GM06990 (cell line): ENCODE data around the gene ZNF69.
"Not testable (repeated sequence)": the region's sequence is repeated elsewhere in the genome, so short reads cannot be mapped to it uniquely, and the experiment has no call there.

Source experiments
- DNase-seq: peaks from one replicate; pipeline ENCODE4 v3.0.0-alpha.2; 2011; ENCODE audit not compliant: insufficient read length; ENCODE audit errors: extremely low read depth
- H3K27me3 ChIP-seq: replicated peaks from 2 replicates; pipeline ENCODE4 v1.6.0; 2011; ENCODE audit warnings: low read length; ENCODE audit not compliant: control insufficient read depth, insufficient read depth
- H3K36me3 ChIP-seq: 2 replicates; pipeline ENCODE4 v1.5.1; 2011; ENCODE audit warnings: low read length; ENCODE audit not compliant: control insufficient read depth, insufficient read depth
- H3K4me3 ChIP-seq: replicated peaks from 2 replicates; pipeline ENCODE4 v1.5.1; 2011; ENCODE audit warnings: low read depth, mild to moderate bottlenecking, control low read depth, low read length
- TF ChIP-seq, protein P1 (sequence below): IDR thresholded peaks from 2 replicates; pipeline ENCODE4 v1.5.1; 2011; ENCODE audit warnings: low read length, control low read depth, mild to moderate bottlenecking, inconsistent platforms; ENCODE audit not compliant: insufficient read depth, poor library complexity, severe bottlenecking

The ZNF69 gene

GRCh38 chr19:11921852-11922495 is 34.4 kb downstream of the ZNF69 start:
- Histone ChIP-seq H3K27me3 (no peaks in the 10 kb centered on the region), H3K4me3 (no peak overlapping the region), H3K36me3 (no peaks in the 10 kb centered on the region)
- DNase-seq: no peak
- TF ChIP-seq, protein P1, sequence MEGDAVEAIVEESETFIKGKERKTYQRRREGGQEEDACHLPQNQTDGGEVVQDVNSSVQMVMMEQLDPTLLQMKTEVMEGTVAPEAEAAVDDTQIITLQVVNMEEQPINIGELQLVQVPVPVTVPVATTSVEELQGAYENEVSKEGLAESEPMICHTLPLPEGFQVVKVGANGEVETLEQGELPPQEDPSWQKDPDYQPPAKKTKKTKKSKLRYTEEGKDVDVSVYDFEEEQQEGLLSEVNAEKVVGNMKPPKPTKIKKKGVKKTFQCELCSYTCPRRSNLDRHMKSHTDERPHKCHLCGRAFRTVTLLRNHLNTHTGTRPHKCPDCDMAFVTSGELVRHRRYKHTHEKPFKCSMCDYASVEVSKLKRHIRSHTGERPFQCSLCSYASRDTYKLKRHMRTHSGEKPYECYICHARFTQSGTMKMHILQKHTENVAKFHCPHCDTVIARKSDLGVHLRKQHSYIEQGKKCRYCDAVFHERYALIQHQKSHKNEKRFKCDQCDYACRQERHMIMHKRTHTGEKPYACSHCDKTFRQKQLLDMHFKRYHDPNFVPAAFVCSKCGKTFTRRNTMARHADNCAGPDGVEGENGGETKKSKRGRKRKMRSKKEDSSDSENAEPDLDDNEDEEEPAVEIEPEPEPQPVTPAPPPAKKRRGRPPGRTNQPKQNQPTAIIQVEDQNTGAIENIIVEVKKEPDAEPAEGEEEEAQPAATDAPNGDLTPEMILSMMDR: no peak

GRCh38 chr19:11924886-11925650 is 37.5 kb downstream of the ZNF69 start, which contains the start of gene ZNF700:
Gene ZNF700 (plus strand): TSS chr19:11925107. CDS start chr19:11925211, 104 bp downstream.
- no peaks in the 10 kb centered on the region for H3K27me3 ChIP-seq
- TF ChIP-seq, protein P1: no peak
- no peaks in the 10 kb centered on the region for H3K36me3 ChIP-seq
- peak; percentile 89 for DNase-seq
- peak within 1 kb of the TSS; percentile 88 for H3K4me3 ChIP-seq

DNA sequence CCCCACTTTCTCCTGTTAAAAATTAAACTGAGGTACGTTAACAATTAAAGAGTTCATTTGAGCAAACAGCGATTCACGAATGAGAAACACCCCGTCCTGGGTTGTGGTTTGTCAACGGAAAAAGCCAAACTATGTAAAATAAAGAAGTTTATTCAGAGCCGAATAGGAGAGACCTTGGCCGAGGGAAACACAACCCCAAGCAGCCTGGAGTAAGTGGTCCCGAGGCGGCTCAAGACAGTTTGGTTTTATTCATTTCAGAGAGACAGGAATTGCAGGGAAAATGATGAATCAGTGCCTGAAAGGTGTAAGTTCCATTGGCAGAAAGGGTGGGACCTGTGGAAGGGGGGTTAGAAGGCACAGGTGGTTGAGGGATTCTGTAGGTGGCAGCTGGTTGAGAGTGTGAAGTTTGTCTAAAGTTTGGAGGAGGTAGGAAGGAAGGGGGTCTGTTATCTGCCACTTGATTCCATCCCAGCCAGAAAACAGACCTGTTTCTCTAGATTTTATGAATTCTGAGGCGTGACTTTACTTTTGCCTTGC is 38.1 kb downstream of the ZNF69 start:
- H3K36me3 ChIP-seq: not testable (repeated sequence)

GRCh38 chr19:11927227-11927626 is 39.6 kb downstream of the ZNF69 start:
- TF ChIP-seq, protein P1: no peak
- Histone ChIP-seq H3K36me3 (no peaks in the 10 kb centered on the region), H3K4me3 (no peak overlapping the region), H3K27me3 (no peaks in the 10 kb centered on the region)
- no peak for DNase-seq

More for the DNA sequence above, 38.1 kb downstream of the ZNF69 start:
- not testable (repeated sequence) for DNase-seq, H3K27me3 ChIP-seq
- H3K4me3 ChIP-seq: peak overlapping the region; percentile 88

- DNase-seq: no peak
- no peaks in the 10 kb centered on the region for H3K27me3 ChIP-seq
- H3K4me3 ChIP-seq: no peak overlapping the region
- no peaks in the 10 kb centered on the region for H3K36me3 ChIP-seq
- TF ChIP-seq, protein P1: no peak
Observed at GRCh38 chr19:11931051-11931450, 43.5 kb downstream of the ZNF69 start.

GRCh38 chr19:11931513-11931912 is 43.9 kb downstream of the ZNF69 start:
- Histone ChIP-seq H3K4me3 (no peak overlapping the region), H3K36me3 (no peaks in the 10 kb centered on the region), H3K27me3 (no peaks in the 10 kb centered on the region)
- TF ChIP-seq, protein P1: no peak
- DNase-seq: no peak

DNA sequence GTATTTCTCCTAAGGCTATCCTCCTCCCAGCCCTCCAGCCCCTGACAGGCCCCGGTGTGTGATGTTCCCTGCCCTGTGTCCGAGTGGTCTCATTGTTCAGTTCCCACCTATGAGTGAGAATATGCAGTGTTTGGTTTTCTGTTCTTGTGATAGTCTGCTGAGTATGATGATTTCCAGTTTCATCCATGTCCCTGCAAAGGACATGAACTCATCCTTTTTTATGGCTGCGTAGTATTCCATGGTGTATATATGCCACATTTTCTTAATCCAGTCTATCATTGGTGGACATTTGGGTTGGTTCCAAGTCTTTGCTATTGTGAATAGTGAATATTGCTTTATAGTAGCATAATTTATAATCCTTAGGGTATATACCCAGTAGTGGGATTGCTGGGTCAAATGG is 48.2 kb downstream of the ZNF69 start:
- not testable (repeated sequence) for H3K36me3 ChIP-seq, H3K27me3 ChIP-seq, DNase-seq, H3K4me3 ChIP-seq

GRCh38 chr19:11938383-11938782 is 50.8 kb downstream of the ZNF69 start:
- DNase-seq, H3K4me3 ChIP-seq, H3K36me3 ChIP-seq, H3K27me3 ChIP-seq: not testable (repeated sequence)
